Karpas-422 (cell line): ENCODE results near the gene CDIP1. TPM values are rescaled to one million over a fixed set of nuclear protein-coding genes. Genes with fewer than 3 reads are reported as not detected.

Experiments
- DNase-seq: peaks from one replicate; pipeline ENCODE4 v3.0.0-alpha.2; 2015
- H2AFZ ChIP-seq: fragments of 200-600 bp; sonication (generic); 2 replicates; pipeline ENCODE4 v1.6.1; 2014; ENCODE audit warnings: antibody characterized with exemption, low read length, mixed read lengths
- H3K27ac ChIP-seq: fragments of 200-600 bp; sonication (generic); 2 replicates; pipeline ENCODE4 v1.5.1; 2014; ENCODE audit warnings: mild to moderate bottlenecking, low read length, moderate library complexity
- H3K27me3 ChIP-seq: fragments of 200-600 bp; sonication (generic); 2 replicates; pipeline ENCODE4 v1.6.1; 2014; ENCODE audit warnings: low read length, mixed read lengths
- H3K36me3 ChIP-seq: fragments of 200-600 bp; sonication (generic); 2 replicates; pipeline ENCODE4 v1.6.1; 2014; ENCODE audit warnings: low read length, mixed read lengths; ENCODE audit not compliant: insufficient read depth
- H3K4me1 ChIP-seq: fragments of 200-600 bp; sonication (generic); 2 replicates; pipeline ENCODE4 v1.6.1; 2014; ENCODE audit warnings: mild to moderate bottlenecking, low read length, mixed read lengths
- H3K4me2 ChIP-seq: fragments of 200-600 bp; sonication (generic); 2 replicates; pipeline ENCODE4 v1.6.1; 2014; ENCODE audit warnings: low read length, low read depth, mild to moderate bottlenecking; ENCODE audit not compliant: poor library complexity, severe bottlenecking
- H3K4me3 ChIP-seq: fragments of 200-600 bp; sonication (generic); 2 replicates; pipeline ENCODE4 v1.5.1; 2014; ENCODE audit warnings: mild to moderate bottlenecking, antibody characterized with exemption, low read length, mixed read lengths
- H3K79me2 ChIP-seq: fragments of 200-600 bp; sonication (generic); 2 replicates; pipeline ENCODE4 v1.6.1; 2014; ENCODE audit warnings: mild to moderate bottlenecking, low read length, mixed read lengths
- H3K9ac ChIP-seq: fragments of 200-600 bp; sonication (generic); 2 replicates; pipeline ENCODE4 v1.6.0; 2014; ENCODE audit warnings: low read length
- H3K9me2 ChIP-seq: fragments of 200-600 bp; sonication (generic), shearing (Covaris generic); replicated peaks from 2 replicates; pipeline ENCODE4 v1.6.0; 2014; ENCODE audit warnings: mild to moderate bottlenecking, low read length, moderate library complexity; ENCODE audit not compliant: insufficient read depth
- H3K9me3 ChIP-seq: fragments of 300-700, 200-600 bp; sonication (generic); 2 replicates; pipeline ENCODE4 v1.6.1; 2014; ENCODE audit warnings: low read length, mixed read lengths
- H4K20me1 ChIP-seq: fragments of 200-600 bp; sonication (generic); 2 replicates; pipeline ENCODE4 v1.6.1; 2014; ENCODE audit warnings: mild to moderate bottlenecking, antibody characterized with exemption, low read length, low read depth; ENCODE audit not compliant: insufficient read depth
- total RNA-seq: library from RNA; depleted of rRNA; stranded (reverse); fragments of >200 nt; shearing (Covaris generic); gene quantifications from 2 replicates; pipeline ENCODE4 v1.2.3, GENCODE V29; 2014; ENCODE audit warnings: low replicate concordance

The CDIP1 gene
- total RNA-seq, 1 experiment from 2014 or later: not detected

DNA sequence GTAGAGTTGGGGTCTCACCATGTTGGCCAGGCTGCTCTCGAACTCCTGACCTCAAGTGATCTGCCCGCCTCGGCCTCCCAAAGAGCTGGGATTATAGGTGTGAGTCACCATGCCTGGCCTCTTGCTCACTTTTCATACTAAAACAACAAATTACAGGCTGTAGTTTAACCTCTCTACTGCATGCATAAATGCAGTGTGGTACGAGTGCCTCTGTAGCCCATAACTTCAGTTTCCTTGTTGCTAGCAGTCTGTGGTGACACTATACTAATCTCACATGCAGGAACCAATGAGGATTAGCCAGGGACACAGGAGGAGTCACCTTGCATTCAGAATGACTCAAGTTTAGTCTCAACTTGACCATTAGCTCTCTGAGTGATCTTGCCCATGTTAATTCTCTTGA, 42.3 kb downstream of the CDIP1 start:
- peaks cover 95% of the 10 kb centered on the region for H3K79me2 ChIP-seq
- H3K9me3 ChIP-seq: no peaks in the 10 kb centered on the region
- no peak overlapping the region for H3K27ac ChIP-seq
- DNase-seq: no peak
- no peaks in the 10 kb centered on the region for H3K27me3 ChIP-seq
- H3K9me2 ChIP-seq: no peaks in the 10 kb centered on the region
- H4K20me1 ChIP-seq: peaks cover 11% of the 10 kb centered on the region; the same call in 1 of the 2 replicates
- no peak overlapping the region for H3K4me3 ChIP-seq
- H2AFZ ChIP-seq: no peak overlapping the region
- no peak overlapping the region for H3K4me2 ChIP-seq
- H3K4me1 ChIP-seq: no peaks in the 10 kb centered on the region
- H3K9ac ChIP-seq: no peak overlapping the region
- H3K36me3 ChIP-seq: no peaks in the 10 kb centered on the region

GRCh38 chr16:4495766-4496165, 42.8 kb downstream of the CDIP1 start:
- Histone ChIP-seq H3K4me3 (no peak overlapping the region), H3K27ac (no peak overlapping the region), H3K27me3 (no peaks in the 10 kb centered on the region), H2AFZ (no peak overlapping the region), H3K4me1 (no peaks in the 10 kb centered on the region), H3K9ac (no peak overlapping the region), H4K20me1 (peaks cover 11% of the 10 kb centered on the region; the same call in 1 of the 2 replicates), H3K9me2 (no peaks in the 10 kb centered on the region), H3K4me2 (no peak overlapping the region), H3K79me2 (peaks cover 95% of the 10 kb centered on the region), H3K9me3 (no peaks in the 10 kb centered on the region), H3K36me3 (no peaks in the 10 kb centered on the region)
- no peak for DNase-seq

GRCh38 chr16:4494746-4495490, 43.7 kb downstream of the CDIP1 start:
- peaks cover 11% of the 10 kb centered on the region; the same call in 1 of the 2 replicates for H4K20me1 ChIP-seq
- no peak for DNase-seq
- no peaks in the 10 kb centered on the region for H3K9me2 ChIP-seq
- H3K79me2 ChIP-seq: peaks cover 95% of the 10 kb centered on the region
- no peak overlapping the region for H3K4me2 ChIP-seq
- no peak overlapping the region for H3K9ac ChIP-seq
- H3K9me3 ChIP-seq: no peaks in the 10 kb centered on the region
- H3K4me1 ChIP-seq: no peaks in the 10 kb centered on the region
- no peaks in the 10 kb centered on the region for H3K27me3 ChIP-seq
- H3K36me3 ChIP-seq: no peaks in the 10 kb centered on the region
- no peak overlapping the region for H3K27ac ChIP-seq
- no peak overlapping the region for H2AFZ ChIP-seq
- H3K4me3 ChIP-seq: no peak overlapping the region

DNA sequence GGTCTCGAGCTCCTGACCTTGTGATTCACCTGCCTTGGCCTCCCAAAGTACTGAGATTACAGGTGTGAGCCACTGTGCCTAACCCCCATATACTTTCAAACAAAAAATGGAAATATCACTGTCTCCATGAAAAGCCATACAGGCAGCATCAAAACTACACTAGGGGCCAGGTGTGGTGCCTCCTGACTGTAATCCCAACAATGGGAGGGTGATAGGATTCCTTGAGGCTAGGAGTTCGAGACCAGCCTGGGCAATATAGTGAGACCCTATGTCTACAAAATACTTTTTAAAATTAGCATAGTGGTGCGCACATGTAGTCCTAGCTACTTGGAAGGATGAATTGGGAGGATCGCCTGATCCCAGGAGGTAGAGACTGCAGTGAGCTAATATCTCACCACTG, 46.7 kb downstream of the CDIP1 start:
- H3K36me3 ChIP-seq: no peaks in the 10 kb centered on the region
- no peaks in the 10 kb centered on the region for H3K9me3 ChIP-seq
- no peaks in the 10 kb centered on the region for H3K9me2 ChIP-seq
- H2AFZ ChIP-seq: no peak overlapping the region
- no peak overlapping the region for H3K9ac ChIP-seq
- no peak overlapping the region for H3K4me3 ChIP-seq
- no peaks in the 10 kb centered on the region for H3K4me1 ChIP-seq
- H4K20me1 ChIP-seq: peaks cover 11% of the 10 kb centered on the region; the same call in 1 of the 2 replicates
- no peaks in the 10 kb centered on the region for H3K27me3 ChIP-seq
- DNase-seq: no peak
- peaks cover 88% of the 10 kb centered on the region for H3K79me2 ChIP-seq
- H3K4me2 ChIP-seq: no peak overlapping the region
- no peak overlapping the region for H3K27ac ChIP-seq

GRCh38 chr16:4489030-4489429, 49.5 kb downstream of the CDIP1 start:
- no peak for DNase-seq
- Histone ChIP-seq H4K20me1 (peaks cover 4% of the 10 kb centered on the region; the same call in 1 of the 2 replicates), H3K79me2 (peaks cover 75% of the 10 kb centered on the region), H3K27me3 (no peaks in the 10 kb centered on the region), H3K27ac (no peak overlapping the region), H2AFZ (no peak overlapping the region), H3K36me3 (peaks cover 4% of the 10 kb centered on the region; the same call in 1 of the 2 replicates), H3K9ac (no peak overlapping the region), H3K4me3 (no peak overlapping the region), H3K4me1 (no peaks in the 10 kb centered on the region), H3K9me3 (no peaks in the 10 kb centered on the region), H3K9me2 (no peaks in the 10 kb centered on the region), H3K4me2 (no peak overlapping the region)

GRCh38 chr16:4488499-4488967, 50.0 kb downstream of the CDIP1 start:
- Histone ChIP-seq H4K20me1 (peaks cover 3% of the 10 kb centered on the region; the same call in 1 of the 2 replicates), H2AFZ (no peak overlapping the region), H3K9me2 (no peaks in the 10 kb centered on the region), H3K4me1 (no peaks in the 10 kb centered on the region), H3K36me3 (peaks cover 4% of the 10 kb centered on the region; the same call in 1 of the 2 replicates), H3K27ac (no peak overlapping the region), H3K4me3 (no peak overlapping the region), H3K9me3 (no peaks in the 10 kb centered on the region), H3K79me2 (peaks cover 71% of the 10 kb centered on the region), H3K9ac (no peak overlapping the region), H3K4me2 (no peak overlapping the region), H3K27me3 (no peaks in the 10 kb centered on the region)
- DNase-seq: no peak

DNA sequence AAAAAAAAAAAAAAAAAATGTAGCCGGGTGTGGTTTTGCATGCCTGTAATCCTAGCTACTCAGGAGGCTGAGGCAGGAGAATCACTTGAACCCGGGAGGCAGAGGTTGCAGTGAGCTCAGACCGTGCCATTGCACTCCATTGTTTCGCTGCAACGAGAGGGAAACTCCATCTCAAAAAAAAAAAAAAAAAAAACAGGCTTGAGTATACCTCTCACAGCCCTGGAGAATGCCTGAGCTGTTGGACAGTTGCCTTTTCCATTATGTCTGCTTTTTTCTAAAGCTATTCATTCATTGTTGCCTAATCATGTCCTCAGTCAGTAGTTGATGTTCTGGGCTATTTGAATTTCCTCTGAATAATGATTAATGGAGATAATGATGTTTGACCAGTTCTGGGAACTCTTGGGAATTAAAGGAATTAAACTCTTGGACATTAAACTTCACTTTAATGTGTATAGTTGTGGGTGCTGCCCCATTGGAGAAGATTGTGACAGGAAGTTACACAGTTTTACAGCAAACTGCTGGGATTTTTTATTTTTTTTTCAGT, 50.5 kb downstream of the CDIP1 start:
- Histone ChIP-seq H3K9me3 (no peaks in the 10 kb centered on the region), H4K20me1 (no peaks in the 10 kb centered on the region), H3K4me2 (no peak overlapping the region), H3K36me3 (peaks cover 4% of the 10 kb centered on the region; the same call in 1 of the 2 replicates), H3K9me2 (no peaks in the 10 kb centered on the region), H3K4me3 (no peak overlapping the region), H2AFZ (no peak overlapping the region), H3K27me3 (no peaks in the 10 kb centered on the region), H3K27ac (no peak overlapping the region), H3K9ac (no peak overlapping the region), H3K4me1 (no peaks in the 10 kb centered on the region), H3K79me2 (peaks cover 70% of the 10 kb centered on the region)
- DNase-seq: no peak

DNA sequence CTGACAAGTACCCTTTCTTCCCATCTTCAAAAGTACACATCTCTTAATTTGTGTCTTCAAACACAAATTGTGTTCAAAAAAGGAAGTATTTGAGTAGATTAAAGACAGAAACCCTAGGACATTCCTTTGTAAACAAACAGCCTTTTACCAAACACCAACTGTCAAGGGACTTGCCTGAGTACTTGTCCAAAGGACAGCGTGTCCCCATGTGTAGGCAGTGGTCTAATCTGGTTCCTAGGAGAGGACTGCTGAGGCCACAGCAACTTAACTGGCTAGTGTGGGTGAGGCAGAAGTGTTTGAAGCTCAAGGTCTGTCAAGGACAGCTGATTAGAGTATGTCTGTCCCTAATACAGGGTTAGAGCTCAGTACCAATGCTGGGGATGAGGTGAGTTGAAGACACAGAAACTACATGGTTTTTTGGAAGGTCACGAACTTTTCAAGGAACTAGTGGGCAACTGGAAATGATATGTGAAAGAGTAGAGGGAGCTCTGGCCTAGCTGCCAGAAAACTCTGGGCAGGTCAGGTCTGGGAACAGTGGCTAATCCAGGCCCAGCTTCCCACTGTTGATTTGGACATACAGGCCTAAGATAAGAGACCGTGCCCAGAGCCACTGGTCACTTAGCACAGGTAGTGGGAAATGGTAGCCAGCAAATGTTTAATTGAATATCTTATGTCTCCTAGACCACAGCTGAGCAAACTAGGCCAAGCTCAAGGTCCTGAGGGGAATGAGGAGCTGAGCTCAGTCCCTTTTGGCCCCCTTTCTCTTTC, 52.3 kb downstream of the CDIP1 start:
- Histone ChIP-seq H3K4me3 (no peak overlapping the region), H4K20me1 (no peaks in the 10 kb centered on the region), H3K79me2 (peaks cover 70% of the 10 kb centered on the region), H3K9ac (no peak overlapping the region), H3K27me3 (no peaks in the 10 kb centered on the region), H3K27ac (no peak overlapping the region), H3K9me2 (no peaks in the 10 kb centered on the region), H3K4me1 (no peaks in the 10 kb centered on the region), H3K4me2 (no peak overlapping the region), H3K36me3 (peaks cover 4% of the 10 kb centered on the region; the same call in 1 of the 2 replicates), H3K9me3 (no peaks in the 10 kb centered on the region), H2AFZ (no peak overlapping the region)
- no peak for DNase-seq
